GM10266 (cell line): ENCODE measurements around the gene VIP.

ENCODE experiments used
- DNase-seq: peaks from one replicate; pipeline ENCODE4 v3.0.0; 2012; ENCODE audit errors: extremely low spot score
- TF ChIP-seq, protein P1 (sequence below): IDR thresholded peaks from 2 replicates; pipeline ENCODE4 v1.5.1; 2012; ENCODE audit warnings: mild to moderate bottlenecking, low read depth; ENCODE audit not compliant: control insufficient read depth, insufficient read depth; ENCODE audit errors: missing control alignments

VIP gene

DNA sequence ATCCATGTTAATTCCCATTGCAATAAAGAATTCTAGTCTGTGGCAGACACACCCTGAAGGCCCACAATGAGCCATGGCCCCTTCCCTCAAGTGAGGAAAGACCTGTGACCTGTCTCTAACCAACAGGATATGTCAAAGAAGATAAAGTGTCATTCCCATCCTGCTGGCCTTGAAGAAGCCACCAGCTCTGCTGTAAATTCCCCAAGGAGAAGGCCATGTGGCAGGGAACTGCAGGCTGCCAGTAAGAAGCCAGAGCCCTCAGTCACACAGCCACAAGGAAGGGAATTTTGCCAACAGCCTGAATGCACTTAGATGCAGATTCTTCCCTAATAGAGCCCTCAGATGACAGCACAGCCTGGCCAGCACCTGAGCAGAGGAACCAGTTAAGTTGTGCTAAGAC, 24.8 kb downstream of the VIP start:
- no peak for DNase-seq
- TF ChIP-seq, protein P1, sequence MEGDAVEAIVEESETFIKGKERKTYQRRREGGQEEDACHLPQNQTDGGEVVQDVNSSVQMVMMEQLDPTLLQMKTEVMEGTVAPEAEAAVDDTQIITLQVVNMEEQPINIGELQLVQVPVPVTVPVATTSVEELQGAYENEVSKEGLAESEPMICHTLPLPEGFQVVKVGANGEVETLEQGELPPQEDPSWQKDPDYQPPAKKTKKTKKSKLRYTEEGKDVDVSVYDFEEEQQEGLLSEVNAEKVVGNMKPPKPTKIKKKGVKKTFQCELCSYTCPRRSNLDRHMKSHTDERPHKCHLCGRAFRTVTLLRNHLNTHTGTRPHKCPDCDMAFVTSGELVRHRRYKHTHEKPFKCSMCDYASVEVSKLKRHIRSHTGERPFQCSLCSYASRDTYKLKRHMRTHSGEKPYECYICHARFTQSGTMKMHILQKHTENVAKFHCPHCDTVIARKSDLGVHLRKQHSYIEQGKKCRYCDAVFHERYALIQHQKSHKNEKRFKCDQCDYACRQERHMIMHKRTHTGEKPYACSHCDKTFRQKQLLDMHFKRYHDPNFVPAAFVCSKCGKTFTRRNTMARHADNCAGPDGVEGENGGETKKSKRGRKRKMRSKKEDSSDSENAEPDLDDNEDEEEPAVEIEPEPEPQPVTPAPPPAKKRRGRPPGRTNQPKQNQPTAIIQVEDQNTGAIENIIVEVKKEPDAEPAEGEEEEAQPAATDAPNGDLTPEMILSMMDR: no peak

DNA sequence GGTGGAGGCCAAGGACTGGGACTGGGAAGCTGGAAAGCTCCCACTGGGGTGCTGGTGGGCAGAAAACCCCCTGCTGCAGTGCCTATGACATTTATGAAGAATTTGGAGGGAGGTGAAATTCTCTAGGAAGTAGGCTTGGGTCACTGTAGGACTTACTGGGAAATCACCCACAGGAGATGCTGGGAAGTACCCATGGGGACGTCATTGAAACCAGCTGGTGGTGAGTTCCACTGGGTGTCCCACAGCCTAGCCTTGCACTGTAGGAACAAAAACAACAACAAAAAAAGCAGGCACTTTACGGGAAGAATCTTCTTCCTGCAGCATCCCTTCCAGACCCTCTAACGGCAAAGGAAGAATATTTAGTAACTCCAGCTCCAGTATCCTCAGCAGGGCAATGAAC, 26.2 kb downstream of the VIP start:
- TF ChIP-seq, protein P1: no peak
- no peak for DNase-seq

DNA sequence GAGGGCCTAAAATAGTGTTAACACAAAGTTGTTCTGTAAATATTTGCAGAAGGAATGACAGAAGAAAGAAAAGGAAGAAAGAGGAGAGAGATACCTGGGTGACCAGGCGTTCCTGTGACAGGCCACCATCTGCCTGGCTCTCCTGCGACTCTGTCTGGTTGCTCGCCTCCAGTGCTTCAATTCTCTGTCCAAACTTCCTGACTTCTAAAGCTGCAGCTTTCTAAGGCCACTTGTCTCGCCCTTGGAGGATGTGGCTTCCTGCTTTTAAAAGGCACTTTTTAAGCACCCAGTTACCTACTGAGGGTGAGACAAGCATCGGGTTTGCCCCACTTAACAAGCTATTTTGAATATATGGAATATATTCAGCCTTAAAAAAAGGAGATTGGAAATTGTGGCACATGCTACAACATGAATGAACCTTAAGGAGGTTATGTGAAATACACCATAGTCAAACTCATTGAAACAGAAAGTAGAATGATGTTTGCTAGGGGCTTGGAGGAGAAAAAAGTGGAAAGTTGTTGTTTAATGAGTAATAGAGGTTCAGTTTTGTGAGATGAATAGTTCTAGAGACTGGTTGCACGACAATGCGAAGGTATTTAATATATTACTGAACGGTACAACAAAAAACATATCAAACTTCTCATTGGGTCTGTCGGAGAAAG, 32.8 kb downstream of the VIP start:
- no peak for DNase-seq
- TF ChIP-seq, protein P1: no peak

DNA sequence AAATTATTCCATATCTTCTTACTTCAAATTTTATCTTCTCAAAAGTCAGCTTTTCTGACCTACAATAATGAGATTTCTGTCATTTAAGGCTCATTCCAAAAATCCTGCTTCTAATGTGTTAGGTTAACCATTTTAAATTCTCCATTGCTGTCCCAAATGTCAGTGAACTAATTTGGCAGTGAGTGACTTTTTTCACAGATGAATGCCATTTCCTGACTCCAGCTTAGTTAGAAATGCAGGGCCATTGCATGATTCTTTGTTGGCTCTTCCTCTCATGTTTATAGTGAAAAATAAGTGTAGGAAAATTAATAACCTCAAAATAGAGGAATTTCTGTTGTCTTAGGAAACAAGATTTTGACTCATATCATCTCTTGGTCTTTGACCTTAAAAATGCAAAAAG, 44.1 kb downstream of the VIP start:
- TF ChIP-seq, protein P1: no peak
- DNase-seq: no peak

GRCh38 chr6:152804150-152804549, 53.6 kb downstream of the VIP start:
- TF ChIP-seq, protein P1: no peak
- no peak for DNase-seq
